ENCODE measurements around the gene CCDC136.

DNA sequence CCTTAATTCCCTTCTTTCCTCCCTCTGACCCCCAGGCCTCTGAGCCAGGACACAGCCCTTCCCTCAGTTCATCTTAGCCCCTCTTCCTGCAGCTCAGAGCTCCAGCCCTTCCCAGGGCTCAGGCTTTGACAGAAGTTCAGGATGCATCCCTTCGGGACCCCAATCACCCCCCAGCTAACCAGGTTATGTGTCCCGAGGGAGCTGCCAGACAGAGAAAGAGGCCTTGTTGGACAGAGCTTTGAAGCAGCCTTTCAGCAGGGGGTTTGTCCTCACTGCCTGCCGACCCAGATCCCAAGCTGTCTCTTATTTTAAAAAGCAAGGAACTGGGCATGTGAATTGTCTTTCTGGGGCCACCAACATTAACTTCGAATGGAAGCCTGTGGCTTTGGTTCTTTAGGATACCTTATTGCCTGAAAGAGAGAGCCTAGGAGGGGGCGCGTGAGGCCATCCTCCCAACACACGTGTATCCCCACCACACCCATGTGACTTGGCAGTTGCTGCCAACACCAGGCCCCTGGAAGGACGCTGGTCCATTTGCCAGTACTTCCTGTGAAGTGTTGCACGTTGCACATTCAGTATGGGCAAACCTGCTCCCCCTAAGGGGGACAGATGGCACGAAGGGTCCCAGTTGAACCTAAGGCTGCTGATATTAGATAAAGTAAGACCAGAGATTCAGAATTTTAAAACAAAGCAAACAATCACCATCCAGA is 858 bp downstream of the CCDC136 start:
- TF ChIP-seq, protein P1, sequence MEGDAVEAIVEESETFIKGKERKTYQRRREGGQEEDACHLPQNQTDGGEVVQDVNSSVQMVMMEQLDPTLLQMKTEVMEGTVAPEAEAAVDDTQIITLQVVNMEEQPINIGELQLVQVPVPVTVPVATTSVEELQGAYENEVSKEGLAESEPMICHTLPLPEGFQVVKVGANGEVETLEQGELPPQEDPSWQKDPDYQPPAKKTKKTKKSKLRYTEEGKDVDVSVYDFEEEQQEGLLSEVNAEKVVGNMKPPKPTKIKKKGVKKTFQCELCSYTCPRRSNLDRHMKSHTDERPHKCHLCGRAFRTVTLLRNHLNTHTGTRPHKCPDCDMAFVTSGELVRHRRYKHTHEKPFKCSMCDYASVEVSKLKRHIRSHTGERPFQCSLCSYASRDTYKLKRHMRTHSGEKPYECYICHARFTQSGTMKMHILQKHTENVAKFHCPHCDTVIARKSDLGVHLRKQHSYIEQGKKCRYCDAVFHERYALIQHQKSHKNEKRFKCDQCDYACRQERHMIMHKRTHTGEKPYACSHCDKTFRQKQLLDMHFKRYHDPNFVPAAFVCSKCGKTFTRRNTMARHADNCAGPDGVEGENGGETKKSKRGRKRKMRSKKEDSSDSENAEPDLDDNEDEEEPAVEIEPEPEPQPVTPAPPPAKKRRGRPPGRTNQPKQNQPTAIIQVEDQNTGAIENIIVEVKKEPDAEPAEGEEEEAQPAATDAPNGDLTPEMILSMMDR (IDR thresholded peaks at IDR 0.05) = no peak
- no peak for TF ChIP-seq POLR2A (IDR thresholded peaks at IDR 0.05)
